PFSK-1 (cell line): ENCODE data around the gene AXDND1.

ENCODE experiments used
- FOXP2 ChIP-seq: optimal IDR thresholded peaks from 2 replicates; pipeline ENCODE3; 2011; ENCODE audit warnings: borderline replicate concordance, control low read depth, inconsistent platforms; ENCODE audit not compliant: insufficient read depth; ENCODE audit errors: extremely low read length, extremely low read depth
- POLR2AphosphoS5 ChIP-seq: IDR thresholded peaks from 2 replicates; pipeline ENCODE4 v1.6.1; 2012; ENCODE audit warnings: low read depth, mild to moderate bottlenecking, control low read depth, low read length, moderate library complexity
- REST ChIP-seq, 2 experiments: IDR thresholded peaks; 2 replicates each; pipeline versions ENCODE4 v1.6.1 to v1.8.0; 2011 to 2012; ENCODE audit warnings: low read depth in 2 of 2, low read length in 2 of 2, control low read depth in 1 of 2, inconsistent platforms in 1 of 2, mild to moderate bottlenecking in 1 of 2, moderate library complexity in 1 of 2; ENCODE audit not compliant: insufficient read depth in 1 of 2
- SIN3A ChIP-seq: IDR thresholded peaks from 2 replicates; pipeline ENCODE4 v1.6.1; 2012; ENCODE audit warnings: mild to moderate bottlenecking, low read length, moderate library complexity, borderline replicate concordance; ENCODE audit not compliant: insufficient read depth
- TAF1 ChIP-seq: IDR thresholded peaks from 2 replicates; pipeline ENCODE4 v1.6.1; 2012; ENCODE audit warnings: low read length, control low read depth, borderline replicate concordance; ENCODE audit not compliant: insufficient read depth

AXDND1 gene

GRCh38 chr1:179516976-179517705, 151.4 kb downstream of the AXDND1 start:
- no peak for TF ChIP-seq REST (IDR thresholded peaks at IDR 0.05; ENCODE audit: insufficient read depth in 1 of 2, low read depth in 2 of 2, low read length in 2 of 2)

- TF ChIP-seq REST (IDR thresholded peaks at IDR 0.05; ENCODE audit: insufficient read depth in 1 of 2, low read depth in 2 of 2, low read length in 2 of 2) (no peak), FOXP2 (no peak), POLR2AphosphoS5 (no peak), SIN3A (no peak), TAF1 (no peak)
These were observed 163.9 kb downstream of the AXDND1 start for GRCh38 chr1:179529482-179530195.

GRCh38 chr1:179530352-179530751, 164.6 kb downstream of the AXDND1 start:
- no peak for TF ChIP-seq REST (IDR thresholded peaks at IDR 0.05; ENCODE audit: insufficient read depth in 1 of 2, low read depth in 2 of 2, low read length in 2 of 2)

- TF ChIP-seq REST (IDR thresholded peaks at IDR 0.05; ENCODE audit: insufficient read depth in 1 of 2, low read depth in 2 of 2, low read length in 2 of 2) (no peak), TAF1 (no peak), POLR2AphosphoS5 (no peak)
These were observed 176.0 kb downstream of the AXDND1 start for GRCh38 chr1:179541774-179542173.

- TF ChIP-seq POLR2AphosphoS5 (no peak), TAF1 (no peak), FOXP2 (no peak), REST (IDR thresholded peaks at IDR 0.05; ENCODE audit: insufficient read depth in 1 of 2, low read depth in 2 of 2, low read length in 2 of 2) (no peak), SIN3A (no peak)
These were observed 179.6 kb downstream of the AXDND1 start for GRCh38 chr1:179545321-179545720.
